H1 (cell line): Measurements from ENCODE around the gene PLEKHA1. TPM values are rescaled to one million over a fixed set of nuclear protein-coding genes. Genes with fewer than 3 reads are reported as not detected.

Source experiments
- CTCF ChIA-PET: fragments of 300-600 bp; sonication (Branson Sonifier 250); formaldehyde crosslinking; loops from one replicate; lab custom pipeline; 2021; ENCODE audit not compliant: partially characterized antibody; lab: Charles Lee
- POLR2A ChIA-PET: fragments of 300-600 bp; sonication (Branson Sonifier 250); formaldehyde crosslinking; loops from one replicate; lab custom pipeline; 2021; ENCODE audit warnings: inconsistent platforms; ENCODE audit not compliant: partially characterized antibody; lab: Charles Lee
- DNase-seq, 2 experiments: peaks; one replicate each; pipeline versions ENCODE4 v3.0.0 to v3.0.0-alpha.2; 2010 to 2022; ENCODE audit warnings: low spot score in 2 of 2, low read depth in 1 of 2, mixed read lengths in 1 of 2
- FAIRE-seq: peaks from 2 replicates; lab custom pipeline; 2011; peaks lifted over from hg19 to GRCh38; lab: Jason Lieb, UNC
- H2AFZ ChIP-seq: 2 replicates; pipeline ENCODE4 v1.8.1; 2012; ENCODE audit warnings: low read length, inconsistent platforms
- H2AK5ac ChIP-seq: 2 replicates; pipeline ENCODE4 v1.6.1; 2013; ENCODE audit warnings: low read depth, low read length
- H2BK120ac ChIP-seq: replicated peaks from 2 replicates; pipeline ENCODE3; 2013; ENCODE audit warnings: low read depth, low read length, inconsistent platforms
- H2BK12ac ChIP-seq: 2 replicates; pipeline ENCODE4 v1.6.1; 2013; ENCODE audit warnings: low read depth, low read length
- H2BK15ac ChIP-seq: 2 replicates; pipeline ENCODE4 v1.6.1; 2013; ENCODE audit warnings: low read length
- H2BK20ac ChIP-seq: 2 replicates; pipeline ENCODE4 v1.6.1; 2013; ENCODE audit warnings: low read length
- H2BK5ac ChIP-seq: 2 replicates; pipeline ENCODE4 v1.6.1; 2013; ENCODE audit warnings: low read depth, low read length
- H3K14ac ChIP-seq: 2 replicates; pipeline ENCODE4 v1.6.1; 2013; ENCODE audit warnings: inconsistent platforms; ENCODE audit not compliant: insufficient read length
- H3K18ac ChIP-seq: 2 replicates; pipeline ENCODE4 v1.6.1; 2013; ENCODE audit warnings: low read length; ENCODE audit errors: extremely low read depth
- H3K23ac ChIP-seq: 2 replicates; pipeline ENCODE4 v1.6.1; 2013; ENCODE audit warnings: inconsistent platforms; ENCODE audit not compliant: insufficient read length
- H3K23me2 ChIP-seq: 2 replicates; pipeline ENCODE4 v1.6.1; 2013; ENCODE audit warnings: low read depth, low read length
- H3K27ac ChIP-seq: 2 replicates; pipeline ENCODE4 v1.6.1; 2011; ENCODE audit warnings: low read depth, low read length, inconsistent platforms
- H3K27me3 ChIP-seq, 4 experiments: replicated peaks in 1 of 4; 1 replicate in 1 of 4; 2 replicates in 3 of 4; pipeline versions ENCODE4 v1.6.1 to v1.8.1; 2011 to 2013; ENCODE audit warnings: low read length in 3 of 4, mild to moderate bottlenecking in 3 of 4, inconsistent platforms in 2 of 4, mixed read lengths in 2 of 4, moderate library complexity in 1 of 4; ENCODE audit not compliant: control insufficient read depth in 3 of 4, insufficient read depth in 3 of 4; ENCODE audit errors: extremely low read depth in 1 of 4
- H3K36me3 ChIP-seq, 4 experiments: 2 replicates each; pipeline versions ENCODE4 v1.6.1 to v1.8.1; 2011 to 2013; ENCODE audit warnings: mild to moderate bottlenecking in 4 of 4, low read length in 3 of 4, moderate library complexity in 2 of 4, control low read depth in 1 of 4, inconsistent platforms in 1 of 4; ENCODE audit not compliant: insufficient read depth in 4 of 4, control insufficient read depth in 2 of 4
- H3K4ac ChIP-seq: replicated peaks from 2 replicates; pipeline ENCODE3; 2013; ENCODE audit warnings: low read length, low read depth, mixed read lengths, inconsistent platforms; ENCODE audit not compliant: insufficient read length
- H3K4me1 ChIP-seq, 4 experiments: replicated peaks in 1 of 4; 1 replicate in 1 of 4; 2 replicates in 3 of 4; pipeline versions ENCODE4 v1.6.1 to v1.8.1; 2011 to 2013; ENCODE audit warnings: low read length in 3 of 4, inconsistent platforms in 2 of 4, mixed read lengths in 1 of 4; ENCODE audit not compliant: insufficient read depth in 4 of 4, control insufficient read depth in 3 of 4
- H3K4me2 ChIP-seq, 2 experiments: 2 replicates each; pipeline versions ENCODE4 v1.6.1 to v1.8.1; 2011 to 2013; ENCODE audit warnings: low read depth in 2 of 2, low read length in 2 of 2, control low read depth in 1 of 2, inconsistent platforms in 1 of 2, mild to moderate bottlenecking in 1 of 2; ENCODE audit not compliant: insufficient read depth in 1 of 2
- H3K4me3 ChIP-seq, 4 experiments: fragments of 200-600, 300-600 bp in 1 of 4; sonication (generic), shearing (Covaris generic), sonication (Bioruptor Twin) in 1 of 4; 2 replicates each; pipeline versions ENCODE4 v1.5.1 to v1.8.1; 2011 to 2016; ENCODE audit warnings: low read length in 4 of 4, low read depth in 3 of 4, control low read depth in 2 of 4, inconsistent platforms in 2 of 4, mild to moderate bottlenecking in 2 of 4, mixed read lengths in 1 of 4, moderate library complexity in 1 of 4; ENCODE audit not compliant: insufficient read depth in 2 of 4; ENCODE audit errors: extremely low read depth in 1 of 4
- H3K56ac ChIP-seq: replicated peaks from 2 replicates; pipeline ENCODE3; 2013; ENCODE audit warnings: low read depth, mild to moderate bottlenecking, mixed read lengths, low read length, inconsistent platforms; ENCODE audit not compliant: insufficient read length
- H3K79me1 ChIP-seq: 2 replicates; pipeline ENCODE4 v1.6.1; 2013; ENCODE audit warnings: low read depth, low read length, control low read depth
- H3K79me2 ChIP-seq, 2 experiments: 2 replicates each; pipeline versions ENCODE4 v1.6.1 to v1.8.1; 2012 to 2013; ENCODE audit warnings: low read length in 2 of 2, mild to moderate bottlenecking in 2 of 2, inconsistent platforms in 1 of 2; ENCODE audit not compliant: insufficient read depth in 2 of 2, control insufficient read depth in 1 of 2
- H3K9ac ChIP-seq, 4 experiments: replicated peaks in 1 of 4; 1 replicate in 1 of 4; 2 replicates in 3 of 4; pipeline versions ENCODE4 v1.6.1 to v1.8.1; 2011 to 2013; ENCODE audit warnings: low read depth in 3 of 4, low read length in 3 of 4, control low read depth in 2 of 4, mild to moderate bottlenecking in 2 of 4, moderate library complexity in 2 of 4, inconsistent platforms in 1 of 4; ENCODE audit errors: extremely low read depth in 1 of 4
- H3K9me3 ChIP-seq, 2 experiments: 2 replicates each; pipeline versions ENCODE4 v1.6.1 to v1.8.1; 2012 to 2013; ENCODE audit warnings: mild to moderate bottlenecking in 2 of 2, moderate library complexity in 2 of 2, control low read depth in 1 of 2, inconsistent platforms in 1 of 2, low read depth in 1 of 2, low read length in 1 of 2, mixed read lengths in 1 of 2; ENCODE audit not compliant: insufficient read depth in 2 of 2
- H4K20me1 ChIP-seq, 2 experiments: replicated peaks in 1 of 2; 2 replicates each; pipeline versions ENCODE3 to v1.8.1; 2011 to 2013; ENCODE audit warnings: inconsistent platforms in 2 of 2, low read length in 2 of 2, mild to moderate bottlenecking in 1 of 2; ENCODE audit not compliant: insufficient read depth in 2 of 2, control insufficient read depth in 1 of 2
- H4K5ac ChIP-seq: 2 replicates; pipeline ENCODE4 v1.6.1; 2013; ENCODE audit warnings: low read length, low read depth, mixed read lengths, inconsistent platforms; ENCODE audit not compliant: insufficient read length
- H4K8ac ChIP-seq: 2 replicates; pipeline ENCODE4 v1.8.0; 2013; ENCODE audit warnings: mild to moderate bottlenecking, moderate library complexity, low read length, inconsistent platforms; ENCODE audit not compliant: insufficient read depth; ENCODE audit errors: extremely low read depth
- H4K91ac ChIP-seq: replicated peaks from 2 replicates; pipeline ENCODE3; 2013; ENCODE audit warnings: low read length, mixed read lengths, inconsistent platforms; ENCODE audit not compliant: insufficient read length
- JUND ChIP-seq: IDR thresholded peaks from 2 replicates; pipeline ENCODE4 v1.6.1; 2011; ENCODE audit warnings: mild to moderate bottlenecking, improper control_type of control experiment, low read length
- MAX ChIP-seq: IDR thresholded peaks from 2 replicates; pipeline ENCODE4 v1.6.1; 2012; ENCODE audit warnings: inconsistent platforms
- RBBP5 ChIP-seq: IDR thresholded peaks from 2 replicates; pipeline ENCODE4 v1.7.1; 2012; ENCODE audit warnings: low read depth, mild to moderate bottlenecking, inconsistent platforms, low read length, moderate library complexity, borderline replicate concordance
- RXRA ChIP-seq: IDR thresholded peaks from 2 replicates; pipeline ENCODE4 v1.6.1; 2011; ENCODE audit warnings: low read depth, mild to moderate bottlenecking, low read length, moderate library complexity; ENCODE audit not compliant: insufficient read depth
- SIN3A ChIP-seq, 2 experiments: IDR thresholded peaks in 1 of 2; conservative IDR thresholded peaks in 1 of 2; 2 replicates each; pipeline ENCODE4 v1.6.1; 2011 to 2012; ENCODE audit warnings: low read length in 2 of 2, improper control_type of control experiment in 1 of 2, low read depth in 1 of 2, mild to moderate bottlenecking in 1 of 2
- SIRT6 ChIP-seq: IDR thresholded peaks from one replicate; pipeline ENCODE4 v1.7.1; 2012; ENCODE audit warnings: low read length, inconsistent platforms
- SIX5 ChIP-seq: IDR thresholded peaks from 2 replicates; pipeline ENCODE4 v1.6.1; 2011; ENCODE audit warnings: mild to moderate bottlenecking, low read depth, low read length
- TAF7 ChIP-seq: optimal IDR thresholded peaks from 2 replicates; pipeline ENCODE3; 2011; ENCODE audit warnings: low read depth, mild to moderate bottlenecking, inconsistent platforms, low read length, moderate library complexity, borderline replicate concordance
- TBP ChIP-seq: IDR thresholded peaks from 2 replicates; pipeline ENCODE4 v1.6.1; 2011; ENCODE audit warnings: low read depth, low read length, improper control_type of control experiment
- TEAD4 ChIP-seq: IDR thresholded peaks from 2 replicates; pipeline ENCODE4 v1.6.1; 2012; ENCODE audit warnings: low read depth, low read length, inconsistent platforms, mixed read lengths
- WGBS, 2 experiments: shearing (Covaris generic) in 1 of 2; methylation state at CpG; one replicate each; pipeline versions ENCODE4 v1.1.6 to v1.1.7; 2013 to 2015; ENCODE audit warnings: low lambda C conversion rate in 2 of 2, mixed read lengths in 2 of 2, inconsistent platforms in 1 of 2, low coverage in 1 of 2, missing lambda C conversion rate in 1 of 2; ENCODE audit not compliant: insufficient replicate concordance in 2 of 2, insufficient coverage in 1 of 2, insufficient read length in 1 of 2; ENCODE audit errors: extremely low coverage in 1 of 2, missing lambda C conversion rate in 1 of 2; 5-methylcytosine and 5-hydroxymethylcytosine counted together
- polyA plus RNA-seq, 7 experiments: library from polyadenylated mRNA; depleted of rRNA in 3 of 7; stranded (reverse) in 5 of 7; unstranded in 2 of 7; fragments of >200 nt in 5 of 7; fragments of 200-250 nt in 2 of 7; gene quantifications; 1 replicate in 5 of 7; 2 replicates in 1 of 7; 4 replicates in 1 of 7; pipeline versions ENCODE4 v1.2.1 to v1.2.3, GENCODE V29; 2011 to 2013; ENCODE audit warnings: missing spikeins in 2 of 7, mixed read lengths in 2 of 7
- total RNA-seq: library from RNA; stranded (reverse); fragmentation: NEBNext Ultra II Directional; extraction: Animal tissue kit (Norgen Biotek cat#: 25700); gene quantifications from 2 replicates; pipeline ENCODE4 v1.2.1, GENCODE V29; 2021

The PLEKHA1 gene
- total and polyA plus RNA-seq, 2 of the 8 experiments (the other 6 are each of a cell fraction or from before 2014, with no cell fraction given), result 15.6 to 39.7 TPM

GRCh38 chr10:122387572-122387971, 13.1 kb downstream of the PLEKHA1 start:
- H2BK120ac ChIP-seq, result no peak overlapping the region
- no peak overlapping the region for H2BK12ac ChIP-seq
- no peaks in the 10 kb centered on the region; the same call in 1 of the 2 replicates for H3K79me1 ChIP-seq
- H3K18ac ChIP-seq, result no peak overlapping the region
- H2AK5ac ChIP-seq, result no peak overlapping the region
- no peak overlapping the region for H3K27ac ChIP-seq
- no peak overlapping the region for H3K4me3 ChIP-seq
- no peak overlapping the region for H2BK15ac ChIP-seq
- WGBS, 2 experiments, result 95% methylated on average over 2 of the region's 2 CpGs; no CpG with 5 or more reads in 1 of the 2 experiments
- H3K36me3 ChIP-seq, result peaks cover 0 to 4% (median 2%) of the 10 kb centered on the region in 4 experiments; a peak in 2 of 8 replicates
- peaks cover 6 to 93% of the 10 kb centered on the region in 2 experiments; a peak in 3 of 4 replicates for H3K79me2 ChIP-seq
- H3K23ac ChIP-seq, result no peak overlapping the region
- no peak overlapping the region for H3K56ac ChIP-seq
- H2AFZ ChIP-seq, result no peak overlapping the region
- no peak overlapping the region for H3K4me2 ChIP-seq
- no peak overlapping the region for H3K14ac ChIP-seq
- no peaks in the 10 kb centered on the region for H3K27me3 ChIP-seq
- H3K4me1 ChIP-seq, result no peaks in the 10 kb centered on the region
- H3K9ac ChIP-seq, result no peak overlapping the region
- H4K8ac ChIP-seq, result no peak overlapping the region
- no peak overlapping the region for H2BK20ac ChIP-seq
- peaks cover 2% of the 10 kb centered on the region in 2 experiments for H4K20me1 ChIP-seq
- ChIA-PET POLR2A (no interaction called here), CTCF (interaction anchor here (0.8 to 1.3 kb wide), 3 partner anchors 44 to 88 kb away, joined by 3 to 4 read pairs (median 3); no protein-coding TSS in a partner anchor)
- H4K5ac ChIP-seq, result no peak overlapping the region
- DNase-seq (no peak), FAIRE-seq (no peak)
- no peaks in the 10 kb centered on the region for H3K23me2 ChIP-seq
- no peak overlapping the region for H4K91ac ChIP-seq
- H2BK5ac ChIP-seq, result no peak overlapping the region
- H3K4ac ChIP-seq, result no peak overlapping the region
- H3K9me3 ChIP-seq, result no peaks in the 10 kb centered on the region
- TF ChIP-seq SIN3A (conservative IDR thresholded peaks at IDR 0.05 in 1 of 2, IDR thresholded peaks at IDR 0.05 in 1 of 2; ENCODE audit: low read depth in 1 of 2, low read length in 2 of 2), result no peak
- no peak for TF ChIP-seq MAX
- no peak for TF ChIP-seq SIRT6
- TF ChIP-seq SIX5, result no peak
- TF ChIP-seq TEAD4, result no peak
- TF ChIP-seq JUND, result no peak
- TF ChIP-seq RXRA, result no peak
- no peak for TF ChIP-seq RBBP5
- TF ChIP-seq TAF7, result no peak
- TF ChIP-seq TBP, result no peak
